K562 (cell line): ENCODE results near the gene ITGA11. TPM values are rescaled to one million over a fixed set of nuclear protein-coding genes. Genes with fewer than 3 reads are reported as not detected.

Source experiments
- ATAC-seq: fragments of 200-7000 bp; cut with Tn5 transposase; 3 replicates; pipeline ENCODE4 v1.9.1; 2020; ENCODE audit warnings: moderate library complexity
- BruUV-seq: library from RNA; stranded (reverse); fragments of 400-500 nt; replicated peaks from 2 replicates; lab custom pipeline; 2021; lab: Mats Ljungman, UMichigan
- CTCF ChIA-PET: fragments of 300-600 bp; formaldehyde crosslinking; extraction: SDS; loops from one replicate; lab custom pipeline; 2021; ENCODE audit warnings: low intra/inter-chr PET ratio; lab: Yijun Ruan, JAX
- POLR2A ChIA-PET: fragments of 300-600, 350-650 bp; sonication (Branson Sonifier 250); formaldehyde crosslinking; extraction: SDS; loops from one replicate; lab custom pipeline; 2021; ENCODE audit warnings: antibody characterized with exemption, inconsistent platforms; lab: Yijun Ruan, JAX
- DNase-seq, 4 experiments: peaks; one replicate each; pipeline versions ENCODE4 v3.0.0 to v3.0.0-alpha.2; 2011 to 2018; ENCODE audit warnings: low spot score in 3 of 4, mixed read lengths in 3 of 4; ENCODE audit errors: extremely low read depth in 1 of 4
- FAIRE-seq: peaks from 2 replicates; lab custom pipeline; 2011; peaks lifted over from hg19 to GRCh38; lab: Jason Lieb, UNC
- H2AFZ ChIP-seq: 2 replicates; pipeline ENCODE4 v1.6.0; 2011; ENCODE audit warnings: low read depth, low read length, control low read depth, inconsistent platforms
- H3K27ac ChIP-seq: fragments of 200-600 bp; 3 replicates; pipeline ENCODE4 v1.8.0; 2011; ENCODE audit warnings: low read depth, mild to moderate bottlenecking, control low read depth, inconsistent platforms, low read length, moderate library complexity, mixed read lengths; ENCODE audit errors: extremely low read depth
- H3K27me3 ChIP-seq, 2 experiments: fragments of 300-600 bp in 1 of 2; 2 replicates in 1 of 2; 3 replicates in 1 of 2; pipeline versions ENCODE4 v1.6.0 to v1.8.0; 2011; ENCODE audit warnings: inconsistent platforms in 2 of 2, low read length in 2 of 2, mild to moderate bottlenecking in 1 of 2, mixed read lengths in 1 of 2, moderate library complexity in 1 of 2; ENCODE audit not compliant: control insufficient read depth in 2 of 2, insufficient read depth in 2 of 2
- H3K36me3 ChIP-seq: fragments of 300-600 bp; 3 replicates; pipeline ENCODE4 v1.8.0; 2011; ENCODE audit warnings: mild to moderate bottlenecking, low read length, inconsistent platforms; ENCODE audit not compliant: control insufficient read depth, insufficient read depth
- H3K4me1 ChIP-seq, 2 experiments: fragments of 200-600 bp in 1 of 2; replicated peaks in 1 of 2; 2 replicates in 1 of 2; 3 replicates in 1 of 2; pipeline versions ENCODE4 v1.5.1 to v1.8.0; 2011; ENCODE audit warnings: inconsistent platforms in 2 of 2, low read length in 2 of 2, mild to moderate bottlenecking in 1 of 2, mixed read lengths in 1 of 2, moderate library complexity in 1 of 2; ENCODE audit not compliant: control insufficient read depth in 2 of 2, insufficient read depth in 2 of 2
- H3K4me2 ChIP-seq: 2 replicates; pipeline ENCODE4 v1.6.1; 2011; ENCODE audit warnings: low read length, control low read depth, inconsistent platforms, mixed read lengths; ENCODE audit not compliant: insufficient read depth
- H3K4me3 ChIP-seq: fragments of 200-600 bp; sonication (generic), shearing (Covaris generic); 2 replicates; pipeline ENCODE4 v1.5.1; 2016; ENCODE audit warnings: control low read depth, inconsistent platforms
- H3K79me2 ChIP-seq: fragments of 200-600 bp; 3 replicates; pipeline ENCODE4 v1.8.0; 2011; ENCODE audit warnings: low read length, inconsistent platforms; ENCODE audit not compliant: control insufficient read depth, insufficient read depth
- H3K9ac ChIP-seq, 2 experiments: 2 replicates each; pipeline versions ENCODE4 v1.6.0 to v1.6.1; 2011; ENCODE audit warnings: low read depth in 2 of 2, low read length in 2 of 2, control low read depth in 1 of 2, inconsistent platforms in 1 of 2, mild to moderate bottlenecking in 1 of 2, mixed read lengths in 1 of 2; ENCODE audit not compliant: insufficient read depth in 1 of 2
- H3K9me1 ChIP-seq: one replicate; pipeline ENCODE4 v1.6.0; 2011; ENCODE audit warnings: inconsistent platforms, mild to moderate bottlenecking, low read length, moderate library complexity; ENCODE audit not compliant: control insufficient read depth, insufficient read depth
- H3K9me3 ChIP-seq: replicated peaks from 2 replicates; pipeline ENCODE4 v1.5.1; 2011; ENCODE audit warnings: low read depth, low read length, inconsistent platforms; ENCODE audit not compliant: control insufficient read depth, insufficient read depth
- H4K20me1 ChIP-seq: replicated peaks from 2 replicates; pipeline ENCODE4 v1.6.1; 2011; ENCODE audit warnings: low read length, inconsistent platforms, mixed read lengths; ENCODE audit not compliant: control insufficient read depth, insufficient read depth
- CSDE1 ChIP-seq, 2 experiments: fragments of 450-650 bp; IDR thresholded peaks; 2 replicates each; pipeline ENCODE4 v1.6.1; 2016; ENCODE audit warnings: mild to moderate bottlenecking in 1 of 2
- DIDO1 ChIP-seq: fragments of 450-650 bp; IDR thresholded peaks from 2 replicates; pipeline ENCODE4 v1.6.1; 2016; ENCODE audit warnings: low read depth, missing biosample characterization, missing genetic modification characterization
- ELF1 ChIP-seq: fragments of 200-800 bp; sonication (Bioruptor generic); IDR thresholded peaks from 2 replicates; pipeline ENCODE4 v1.6.1; 2016; ENCODE audit warnings: missing genetic modification characterization, missing compliant biosample characterization
- ESRRA ChIP-seq: fragments of 450-650 bp; IDR thresholded peaks from 2 replicates; pipeline ENCODE4 v1.6.1; 2014; ENCODE audit warnings: low read depth, mild to moderate bottlenecking, moderate library complexity, borderline replicate concordance
- JUN ChIP-seq, 2 experiments: sonication (generic) in 1 of 2; formaldehyde crosslinking in 1 of 2; IDR thresholded peaks; 2 replicates each; pipeline versions ENCODE4 v1.6.1 to v1.8.0; 2012 to 2022; ENCODE audit warnings: borderline replicate concordance in 2 of 2, mild to moderate bottlenecking in 2 of 2, improper control_type of control experiment in 1 of 2, low read depth in 1 of 2, low read length in 1 of 2, missing genetic modification reagents in 1 of 2
- LEF1 ChIP-seq: fragments of 450-650 bp; IDR thresholded peaks from 2 replicates; pipeline ENCODE4 v1.6.1; 2016; ENCODE audit warnings: mild to moderate bottlenecking
- MED1 ChIP-seq: sonication (generic); formaldehyde crosslinking; IDR thresholded peaks from 2 replicates; pipeline ENCODE4 v1.8.1; 2023; ENCODE audit warnings: missing genetic modification reagents, borderline replicate concordance
- MTA3 ChIP-seq: fragments of 450-650 bp; formaldehyde crosslinking; IDR thresholded peaks from 2 replicates; pipeline ENCODE4 v1.6.1; 2017; ENCODE audit warnings: mild to moderate bottlenecking, borderline replicate concordance
- NFATC3 ChIP-seq: fragments of 450-650 bp; IDR thresholded peaks from 2 replicates; pipeline ENCODE4 v1.6.1; 2017; ENCODE audit warnings: mild to moderate bottlenecking
- NFIX ChIP-seq: fragments of 250-450 bp; sonication (Bioruptor Pico); IDR thresholded peaks from 2 replicates; pipeline ENCODE4 v1.4.0; 2020; ENCODE audit warnings: low read depth, mild to moderate bottlenecking, moderate library complexity
- PTRF ChIP-seq: fragments of 450-650 bp; IDR thresholded peaks from 2 replicates; pipeline ENCODE4 v1.6.1; 2016; ENCODE audit warnings: mild to moderate bottlenecking, missing genetic modification characterization, missing compliant biosample characterization
- SMARCE1 ChIP-seq: fragments of 450-650 bp; IDR thresholded peaks from 2 replicates; pipeline ENCODE4 v1.7.1; 2016; ENCODE audit warnings: mild to moderate bottlenecking
- TCFL5 ChIP-seq: fragments of 250-450 bp; sonication (Bioruptor Pico); conservative IDR thresholded peaks from 2 replicates; pipeline ENCODE4 v1.6.1; 2021; ENCODE audit warnings: mild to moderate bottlenecking, moderate library complexity, matching md5 sums
- ZBTB7A ChIP-seq: IDR thresholded peaks from 2 replicates; pipeline ENCODE4 v1.6.1; 2011; ENCODE audit warnings: low read depth, mild to moderate bottlenecking, low read length, moderate library complexity, borderline replicate concordance; ENCODE audit not compliant: control insufficient read depth
- ZNF644 ChIP-seq: fragments of 200-800 bp; sonication (Bioruptor generic); IDR thresholded peaks from 2 replicates; pipeline ENCODE4 v1.6.1; 2016; ENCODE audit warnings: low read depth, missing genetic modification characterization, missing compliant biosample characterization
- ZNF77 ChIP-seq: fragments of 250-450 bp; sonication (Bioruptor Pico); IDR thresholded peaks from 2 replicates; pipeline ENCODE4 v1.5.0; 2020
- ZNF830 ChIP-seq: fragments of 250-450 bp; sonication (Bioruptor Pico); IDR thresholded peaks from 2 replicates; pipeline ENCODE4 v1.5.0; 2021; ENCODE audit warnings: mild to moderate bottlenecking
- WGBS: fragments of 100-300 bp; shearing (Covaris generic); methylation state at CpG from one replicate; pipeline ENCODE4 v1.1.6; 2016; ENCODE audit warnings: low coverage, mixed read lengths; ENCODE audit not compliant: insufficient coverage; ENCODE audit errors: missing lambda C conversion rate; 5-methylcytosine and 5-hydroxymethylcytosine counted together
- in situ Hi-C: fragments of 300-500 bp; cut with MboI; formaldehyde crosslinking; loops from 4 replicates; pipeline ENCODE4 v1.15.0; 2018; ENCODE audit warnings: inconsistent platforms, mixed read lengths
- intact Hi-C: fragments of 100-400 bp; cut with micrococcal nuclease; formaldehyde crosslinking; loops from 2 replicates; pipeline ENCODE4 v1.14.2; 2022
- polyA plus RNA-seq, 8 experiments: library from polyadenylated mRNA; depleted of rRNA in 4 of 8; stranded (reverse) in 5 of 8; unstranded in 3 of 8; fragments of >200 nt; fragmentation: Nextera tagmentation in 2 of 8; fragmentation: Illumina TruSeq in 1 of 8; extraction: Ambion mirVana in 2 of 8; extraction: Trizol in 1 of 8; gene quantifications; 2 replicates each; pipeline versions ENCODE4 v1.2.1 to v1.2.3, GENCODE V29; 2011 to 2014; ENCODE audit warnings: inconsistent platforms in 1 of 8, missing spikeins in 1 of 8
- total RNA-seq, 7 experiments: library from RNA; depleted of rRNA in 6 of 7; stranded (reverse); fragments of >200 nt in 6 of 7; fragmentation: Illumina TruSeq in 2 of 7; extraction: Trizol in 2 of 7; gene quantifications; 2 replicates each; pipeline versions ENCODE4 v1.2.1 to v1.2.3, GENCODE V29; 2011 to 2021; ENCODE audit warnings: low replicate concordance in 1 of 7
- TF ChIP-seq, protein P1 (sequence below): fragments of 450-650 bp; formaldehyde crosslinking; IDR thresholded peaks from 2 replicates; pipeline ENCODE4 v1.4.0; 2020; ENCODE audit warnings: mild to moderate bottlenecking, moderate library complexity
- TF ChIP-seq, protein P2 (sequence below): fragments of 450-650 bp; IDR thresholded peaks from 2 replicates; pipeline ENCODE4 v1.7.1; 2018; ENCODE audit warnings: mild to moderate bottlenecking, low read depth; ENCODE audit not compliant: partially characterized antibody
- TF ChIP-seq, protein P3 (sequence below): sonication (generic); formaldehyde crosslinking; IDR thresholded peaks from 2 replicates; pipeline ENCODE4 v1.8.0; 2023; ENCODE audit warnings: mild to moderate bottlenecking, missing genetic modification reagents

ITGA11 gene
- total and polyA plus RNA-seq, 9 of the 15 experiments (the other 6 are each of a cell fraction or from before 2014, with no cell fraction given) = 0.01 TPM; not detected in 8

DNA sequence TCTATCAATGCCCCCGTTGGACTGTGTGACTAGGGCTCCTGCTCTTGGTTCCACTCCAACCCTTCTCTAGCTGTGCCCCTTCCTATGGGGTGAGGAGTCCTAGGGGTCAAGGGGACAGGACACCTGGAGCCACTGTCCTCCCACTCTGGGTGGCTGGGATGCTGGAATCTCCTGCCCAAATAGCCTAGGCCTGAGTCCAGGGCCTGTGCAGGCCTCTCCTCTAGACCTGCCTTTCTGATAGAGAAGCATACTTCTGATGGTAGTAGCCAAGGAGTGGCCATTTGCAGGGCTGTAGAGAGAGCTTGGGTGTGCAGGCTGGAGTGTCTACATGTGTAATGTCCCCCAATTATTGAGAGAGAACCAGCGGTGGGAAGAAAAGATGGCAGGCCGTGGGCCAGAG lies 54.2 kb downstream of the ITGA11 start:
- in situ Hi-C loops = no loop called here
- H3K27ac ChIP-seq = no peak overlapping the region
- no peak overlapping the region for H3K9ac ChIP-seq
- TF ChIP-seq ZBTB7A = no peak
- TF ChIP-seq MED1 (CRISPR knock-in tag) = no peak
- TF ChIP-seq JUN (IDR thresholded peaks at IDR 0.05; ENCODE audit: borderline replicate concordance, low read depth, low read length) = no peak
- no peak for TF ChIP-seq JUN (CRISPR knock-in tag; IDR thresholded peaks at IDR 0.05; ENCODE audit: borderline replicate concordance)
- TF ChIP-seq ESRRA = no peak
- no peak for TF ChIP-seq MTA3
- TF ChIP-seq, protein P1, sequence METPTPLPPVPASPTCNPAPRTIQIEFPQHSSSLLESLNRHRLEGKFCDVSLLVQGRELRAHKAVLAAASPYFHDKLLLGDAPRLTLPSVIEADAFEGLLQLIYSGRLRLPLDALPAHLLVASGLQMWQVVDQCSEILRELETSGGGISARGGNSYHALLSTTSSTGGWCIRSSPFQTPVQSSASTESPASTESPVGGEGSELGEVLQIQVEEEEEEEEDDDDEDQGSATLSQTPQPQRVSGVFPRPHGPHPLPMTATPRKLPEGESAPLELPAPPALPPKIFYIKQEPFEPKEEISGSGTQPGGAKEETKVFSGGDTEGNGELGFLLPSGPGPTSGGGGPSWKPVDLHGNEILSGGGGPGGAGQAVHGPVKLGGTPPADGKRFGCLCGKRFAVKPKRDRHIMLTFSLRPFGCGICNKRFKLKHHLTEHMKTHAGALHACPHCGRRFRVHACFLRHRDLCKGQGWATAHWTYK (CRISPR knock-in tag) = no peak
- no peak for TF ChIP-seq SMARCE1
- no peak for TF ChIP-seq LEF1
- no peak for TF ChIP-seq NFATC3
- TF ChIP-seq ELF1 (tag) = no peak
- TF ChIP-seq DIDO1 (tag) = no peak
- TF ChIP-seq CSDE1 (IDR thresholded peaks at IDR 0.05) = no peak
- no peak for TF ChIP-seq NFIX
- TF ChIP-seq, protein P2, sequence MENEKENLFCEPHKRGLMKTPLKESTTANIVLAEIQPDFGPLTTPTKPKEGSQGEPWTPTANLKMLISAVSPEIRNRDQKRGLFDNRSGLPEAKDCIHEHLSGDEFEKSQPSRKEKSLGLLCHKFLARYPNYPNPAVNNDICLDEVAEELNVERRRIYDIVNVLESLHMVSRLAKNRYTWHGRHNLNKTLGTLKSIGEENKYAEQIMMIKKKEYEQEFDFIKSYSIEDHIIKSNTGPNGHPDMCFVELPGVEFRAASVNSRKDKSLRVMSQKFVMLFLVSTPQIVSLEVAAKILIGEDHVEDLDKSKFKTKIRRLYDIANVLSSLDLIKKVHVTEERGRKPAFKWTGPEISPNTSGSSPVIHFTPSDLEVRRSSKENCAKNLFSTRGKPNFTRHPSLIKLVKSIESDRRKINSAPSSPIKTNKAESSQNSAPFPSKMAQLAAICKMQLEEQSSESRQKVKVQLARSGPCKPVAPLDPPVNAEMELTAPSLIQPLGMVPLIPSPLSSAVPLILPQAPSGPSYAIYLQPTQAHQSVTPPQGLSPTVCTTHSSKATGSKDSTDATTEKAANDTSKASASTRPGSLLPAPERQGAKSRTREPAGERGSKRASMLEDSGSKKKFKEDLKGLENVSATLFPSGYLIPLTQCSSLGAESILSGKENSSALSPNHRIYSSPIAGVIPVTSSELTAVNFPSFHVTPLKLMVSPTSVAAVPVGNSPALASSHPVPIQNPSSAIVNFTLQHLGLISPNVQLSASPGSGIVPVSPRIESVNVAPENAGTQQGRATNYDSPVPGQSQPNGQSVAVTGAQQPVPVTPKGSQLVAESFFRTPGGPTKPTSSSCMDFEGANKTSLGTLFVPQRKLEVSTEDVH = no peak
- TF ChIP-seq ZNF77 (CRISPR knock-in tag) = no peak
- TF ChIP-seq, protein P3, sequence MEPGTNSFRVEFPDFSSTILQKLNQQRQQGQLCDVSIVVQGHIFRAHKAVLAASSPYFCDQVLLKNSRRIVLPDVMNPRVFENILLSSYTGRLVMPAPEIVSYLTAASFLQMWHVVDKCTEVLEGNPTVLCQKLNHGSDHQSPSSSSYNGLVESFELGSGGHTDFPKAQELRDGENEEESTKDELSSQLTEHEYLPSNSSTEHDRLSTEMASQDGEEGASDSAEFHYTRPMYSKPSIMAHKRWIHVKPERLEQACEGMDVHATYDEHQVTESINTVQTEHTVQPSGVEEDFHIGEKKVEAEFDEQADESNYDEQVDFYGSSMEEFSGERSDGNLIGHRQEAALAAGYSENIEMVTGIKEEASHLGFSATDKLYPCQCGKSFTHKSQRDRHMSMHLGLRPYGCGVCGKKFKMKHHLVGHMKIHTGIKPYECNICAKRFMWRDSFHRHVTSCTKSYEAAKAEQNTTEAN = no peak
- TF ChIP-seq ZNF644 (tag) = no peak
- no peak for TF ChIP-seq TCFL5 (CRISPR knock-in tag)
- no peak for TF ChIP-seq PTRF
- TF ChIP-seq ZNF830 = no peak
- TF ChIP-seq, all 486 proteins: peak for 0
- Histone ChIP-seq H3K9me1 (no peaks in the 10 kb centered on the region), H3K36me3 (no peaks in the 10 kb centered on the region), H3K4me3 (no peak overlapping the region), H2AFZ (no peak overlapping the region), H3K9me3 (no peaks in the 10 kb centered on the region), H3K79me2 (no peaks in the 10 kb centered on the region), H3K27me3 (peaks cover 0 to 16% of the 10 kb centered on the region in 2 experiments; a peak in 2 of 5 replicates), H3K4me1 (no peaks in the 10 kb centered on the region), H3K4me2 (no peak overlapping the region), H4K20me1 (no peaks in the 10 kb centered on the region)
- BruUV-seq = no TSS peak
- DNase-seq (no peak), ATAC-seq (no peak), FAIRE-seq (no peak)
- intact Hi-C loops = no loop called here
- CTCF ChIA-PET = no interaction called here
- 0% methylated on average over 3 of the region's 3 CpGs for WGBS
- POLR2A ChIA-PET = no interaction called here
